ENCODE measurements around the gene KAZN.

Gene KAZN

DNA sequence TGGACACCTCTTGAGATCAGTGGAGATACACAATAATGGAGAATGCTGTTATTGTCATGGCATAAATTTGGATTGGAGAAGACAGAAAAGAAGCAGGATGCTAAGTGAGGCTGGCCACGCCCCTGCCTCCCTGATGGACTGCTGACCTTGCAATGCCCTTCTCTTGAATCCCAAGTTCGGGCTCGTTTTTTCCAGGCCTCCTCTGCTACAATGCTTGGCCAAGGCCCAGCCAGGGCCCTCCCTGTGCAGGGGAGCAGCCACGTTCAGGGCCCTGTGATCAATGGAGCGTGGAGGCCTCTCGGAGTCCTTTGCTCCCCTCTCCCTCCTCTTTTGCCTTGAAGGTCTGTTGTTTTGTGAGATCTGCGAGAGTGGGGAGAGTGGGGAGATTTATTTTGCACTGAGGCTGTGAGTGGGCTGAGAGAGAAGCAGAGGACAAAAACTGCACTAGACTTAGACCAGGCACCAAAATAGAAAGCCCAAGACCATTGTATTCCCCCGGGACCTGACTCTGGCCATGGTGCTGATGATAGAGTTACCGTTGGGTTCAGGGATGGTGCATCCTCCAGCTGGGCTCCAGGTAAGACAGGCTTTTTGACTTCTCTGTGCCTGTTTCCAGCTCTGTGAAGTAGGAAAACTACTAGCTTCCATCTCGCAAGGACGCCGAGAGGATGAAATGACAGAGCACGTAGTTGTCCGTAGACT, 268.6 kb downstream of the KAZN start:
- DNase-seq, result no peak

- DNase-seq, result no peak
These were observed 270.7 kb downstream of the KAZN start for GRCh38 chr1:14869187-14869586.

DNA sequence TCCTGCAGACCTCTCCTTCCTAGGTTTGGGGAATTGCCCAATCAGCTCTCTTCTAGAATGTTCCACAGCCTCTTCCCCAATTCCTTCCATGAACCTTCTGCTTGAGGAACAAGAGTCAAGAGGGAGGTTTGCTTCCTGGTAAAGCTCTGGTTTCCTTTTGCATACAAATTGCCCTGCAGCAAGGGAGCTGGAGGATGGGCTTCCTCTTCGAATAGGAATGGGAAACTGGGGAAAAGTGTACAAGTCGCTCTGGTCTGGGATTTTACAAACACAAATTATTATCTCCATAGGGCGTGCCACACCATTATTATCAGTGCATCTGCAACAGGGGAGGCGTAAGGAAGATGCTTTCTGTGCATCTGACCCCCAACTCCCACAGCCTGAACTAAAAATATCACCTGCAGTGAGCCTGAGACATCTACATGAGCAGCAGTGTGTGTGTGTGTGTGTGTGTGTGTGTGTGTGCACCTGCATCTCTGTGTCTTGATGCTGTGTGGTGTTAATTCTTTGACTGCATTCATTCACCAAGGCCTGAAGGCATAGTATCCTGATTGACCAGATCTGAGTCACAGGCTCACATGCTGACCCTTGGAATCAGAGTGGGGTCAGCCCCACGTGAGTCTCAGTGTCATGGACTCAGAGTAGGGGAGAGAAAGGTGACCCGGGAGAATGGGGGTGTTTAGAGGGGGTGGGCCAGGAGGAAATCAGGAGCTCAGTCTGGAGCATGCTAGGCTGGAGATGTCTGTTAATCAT, 272.9 kb downstream of the KAZN start:
- DNase-seq, result no peak

GRCh38 chr1:14872762-14873161, 274.3 kb downstream of the KAZN start:
- DNase-seq, result no peak

DNA sequence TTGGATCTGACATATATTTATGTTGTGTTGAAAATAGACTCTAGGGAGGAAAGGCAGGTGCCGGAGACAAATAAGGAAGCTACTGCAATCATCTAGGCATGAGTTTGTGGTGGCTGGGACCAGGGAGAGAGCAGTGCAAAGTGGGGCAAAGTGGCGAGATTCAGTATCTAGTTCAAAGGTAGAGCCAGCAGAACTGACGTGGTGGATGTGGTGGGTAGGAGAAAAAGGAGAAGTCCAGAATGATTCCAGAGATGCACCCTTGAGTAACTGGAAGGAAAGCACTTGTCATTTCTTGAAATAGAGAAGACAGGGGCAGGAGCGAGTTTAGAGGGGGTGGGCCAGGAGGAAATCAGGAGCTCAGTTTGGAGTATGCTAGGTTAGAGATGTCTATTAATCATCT, 275.2 kb downstream of the KAZN start:
- no peak for DNase-seq

- no peak for DNase-seq
These were observed 277.3 kb downstream of the KAZN start for GRCh38 chr1:14875524-14876509.

DNA sequence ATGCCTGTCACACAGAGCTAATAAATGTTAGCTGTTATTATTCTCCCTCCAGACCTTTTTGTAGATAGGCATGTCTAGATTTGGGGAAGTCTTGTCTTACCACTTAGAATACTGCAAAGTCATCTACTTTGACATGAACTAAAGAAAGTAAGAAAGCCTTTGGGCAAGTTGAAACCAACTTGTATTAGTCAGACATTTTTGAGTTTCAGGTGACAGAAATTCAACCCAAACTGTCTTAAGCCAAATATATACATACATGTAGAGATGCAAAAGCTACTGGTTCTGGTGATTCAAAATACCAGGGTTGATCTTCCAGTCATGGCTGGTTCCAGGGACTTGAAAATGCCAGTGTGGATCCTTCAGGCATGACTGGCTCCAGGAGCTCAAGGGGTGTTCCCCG, 278.3 kb downstream of the KAZN start:
- DNase-seq, result no peak

GRCh38 chr1:14877224-14877623, 278.7 kb downstream of the KAZN start:
- DNase-seq, result no peak

GRCh38 chr1:14878124-14878523, 279.6 kb downstream of the KAZN start:
- no peak for DNase-seq

DNA sequence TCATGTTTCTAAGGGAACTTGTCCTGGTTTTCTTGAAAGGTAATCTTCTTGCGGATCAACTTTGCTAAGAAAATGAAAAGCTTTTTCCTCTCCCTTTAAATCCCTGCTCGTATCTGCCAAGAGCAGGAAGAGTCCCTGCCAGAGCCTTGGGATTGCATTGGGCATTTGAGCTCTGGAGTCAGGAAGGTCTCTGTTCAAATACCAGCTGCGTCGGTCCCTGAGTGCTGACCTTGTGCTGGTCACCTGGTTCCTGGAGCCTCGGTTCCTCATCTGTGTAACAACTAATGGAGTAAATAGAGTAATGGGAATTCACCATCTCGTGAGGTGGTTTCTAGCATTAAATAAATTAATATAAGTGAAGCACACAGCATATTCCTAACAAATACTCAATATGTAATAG, 280.5 kb downstream of the KAZN start:
- DNase-seq, result no peak

GRCh38 chr1:14880456-14881316, 282.2 kb downstream of the KAZN start:
- peak; percentile 75 for DNase-seq

DNA sequence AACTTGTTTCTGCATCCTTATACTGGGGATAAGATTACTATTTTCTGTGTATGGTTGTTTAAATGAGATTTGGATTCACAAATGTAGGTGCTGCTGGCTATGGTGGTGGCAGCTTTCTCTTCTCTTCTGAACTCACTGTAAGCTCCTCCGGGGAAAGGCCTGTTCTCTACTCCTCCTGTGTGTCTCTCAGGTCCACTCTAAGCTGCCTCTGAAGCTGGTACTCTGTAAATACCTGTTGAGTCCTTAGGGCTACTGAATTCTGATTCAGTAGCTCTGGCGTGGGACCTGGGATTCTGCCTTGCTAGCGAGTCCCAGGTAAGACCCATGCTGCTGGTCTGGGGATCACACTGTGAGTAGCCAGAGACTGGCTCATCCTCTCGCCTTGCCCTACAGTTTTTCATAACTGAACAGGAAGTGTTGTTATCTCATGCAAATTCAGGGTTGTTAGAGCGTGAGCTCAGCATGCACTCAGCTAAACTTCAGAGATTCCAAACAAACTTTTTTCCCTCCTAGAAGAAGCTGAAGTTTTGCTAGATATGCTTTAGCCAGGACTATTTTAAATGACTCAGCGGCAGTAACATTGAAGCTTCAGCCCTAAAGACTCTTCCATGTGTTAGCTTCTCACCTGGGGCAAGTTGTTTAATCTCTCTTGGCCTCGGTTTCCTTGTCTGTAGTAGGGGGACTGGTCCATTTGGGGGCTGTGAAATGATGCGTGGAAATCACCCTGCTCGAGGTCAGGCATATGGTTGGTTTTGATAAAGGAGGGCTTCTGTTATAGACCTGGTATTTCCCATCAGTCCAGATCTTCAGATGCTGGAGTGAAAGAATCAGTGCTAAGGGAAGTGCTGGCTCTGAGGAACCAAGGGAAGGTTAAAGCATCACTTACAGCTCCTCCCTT, 283.5 kb downstream of the KAZN start:
- no peak for DNase-seq

GRCh38 chr1:14884614-14885175, 286.2 kb downstream of the KAZN start:
- no peak for DNase-seq

DNA sequence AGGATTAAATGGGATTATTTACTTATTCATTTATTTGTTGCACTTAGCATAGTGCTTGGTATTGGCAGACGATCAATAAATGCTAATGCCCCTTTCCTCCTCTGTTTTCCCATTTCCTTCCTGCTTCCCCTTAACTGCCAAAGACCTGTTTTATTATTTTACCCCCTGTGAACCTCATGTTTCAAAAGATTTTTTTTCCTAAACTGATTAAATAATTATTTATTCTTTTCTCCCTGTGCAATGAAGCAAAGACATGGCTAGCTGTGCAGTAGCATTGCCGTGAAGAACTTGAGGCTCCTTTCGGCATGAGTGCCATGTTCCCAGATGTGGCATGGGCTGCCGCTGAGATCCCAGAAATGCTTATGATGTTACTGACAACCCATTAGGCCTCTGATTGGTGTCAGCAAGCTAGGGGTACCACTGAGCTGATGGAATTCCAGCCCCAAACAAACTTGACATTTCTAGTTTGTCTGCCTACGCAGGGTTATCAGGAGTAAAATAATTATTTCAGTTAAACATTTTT, 288.6 kb downstream of the KAZN start:
- no peak for DNase-seq

DNA sequence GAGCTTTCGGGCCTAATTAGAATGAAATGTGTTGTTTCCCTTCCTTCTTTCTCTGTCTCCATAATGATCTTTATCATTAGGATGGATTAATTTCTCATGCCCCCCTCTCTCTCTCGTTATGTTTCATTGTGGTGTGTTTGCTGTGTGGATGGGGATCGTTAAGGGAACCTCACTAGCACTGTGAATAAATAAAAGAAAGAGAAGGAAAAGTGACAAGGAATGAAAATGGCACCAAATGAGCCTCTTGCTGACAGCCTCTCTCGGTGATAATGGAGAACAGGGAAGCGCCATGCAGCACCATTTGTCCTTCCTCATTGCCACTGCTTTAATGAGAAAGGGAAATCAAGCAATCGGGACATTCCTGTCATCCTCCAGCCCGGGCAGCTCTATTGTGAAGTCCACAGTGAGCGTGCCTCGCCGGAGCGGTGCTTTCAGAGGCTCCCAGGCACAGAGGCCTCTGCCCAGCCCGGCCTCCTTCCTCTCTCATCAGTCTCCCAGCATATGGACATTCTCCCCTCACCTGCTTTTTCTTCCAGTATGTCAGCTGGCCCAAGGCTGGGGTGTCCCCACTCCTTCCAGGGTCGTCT, 289.4 kb downstream of the KAZN start:
- DNase-seq, result no peak

- no peak for DNase-seq
These were observed 289.9 kb downstream of the KAZN start for GRCh38 chr1:14888374-14888773.

- no peak for DNase-seq
These were observed 291.4 kb downstream of the KAZN start for GRCh38 chr1:14889825-14890440.

DNA sequence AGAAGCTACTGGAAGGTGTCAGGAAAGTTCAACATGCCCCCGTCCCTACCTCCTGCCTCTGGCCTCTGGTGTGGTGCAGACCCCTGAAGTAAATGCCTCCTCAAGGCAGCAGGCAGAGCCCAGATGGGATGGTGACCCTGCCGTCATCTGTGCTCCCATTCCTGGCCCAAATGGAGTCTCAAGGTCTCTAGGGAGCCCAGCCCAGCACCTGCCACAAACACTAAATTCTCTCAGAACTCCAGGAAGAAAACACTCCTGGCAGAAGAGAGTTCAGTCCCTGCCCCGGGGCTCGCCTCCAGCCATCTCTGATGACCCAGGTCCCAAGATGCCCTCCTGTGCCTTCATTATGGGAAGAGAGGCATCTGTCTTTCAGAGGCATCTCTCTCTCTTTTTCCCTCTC, 293.5 kb downstream of the KAZN start:
- no peak for DNase-seq

- no peak for DNase-seq
These were observed 296.5 kb downstream of the KAZN start for GRCh38 chr1:14894811-14895560.
